ENCODE data around the gene KRTAP5-7. TPM values are rescaled to one million over a fixed set of nuclear protein-coding genes. Genes with fewer than 3 reads are reported as not detected.

The KRTAP5-7 gene
- total RNA-seq, 4 donors from 2014 or later = 0.38 TPM; not detected in 3

DNA sequence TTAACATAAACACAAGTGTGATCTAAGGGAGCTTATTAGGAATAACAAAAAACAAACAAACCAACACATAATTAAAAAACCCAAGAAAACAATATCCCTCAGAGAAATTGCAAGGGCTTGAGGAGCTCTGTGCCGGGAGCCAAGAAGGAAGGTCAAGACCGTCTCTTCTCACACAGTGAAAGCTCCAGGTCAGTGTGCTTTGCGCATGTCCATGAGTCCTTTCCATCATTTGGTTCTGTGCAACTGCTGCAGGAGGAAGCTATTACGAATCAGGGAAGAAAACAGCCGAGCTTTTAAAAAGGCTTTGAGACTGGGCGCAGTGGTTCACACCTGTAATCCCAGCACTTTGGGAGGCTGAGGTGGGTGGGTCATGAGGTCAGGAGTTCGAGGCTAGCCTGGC is 15.3 kb downstream of the KRTAP5-7 start:
- 69 to 76% methylated on average over 7 of the region's 7 CpGs for WGBS, 2 donors
- TF ChIP-seq, protein P1, sequence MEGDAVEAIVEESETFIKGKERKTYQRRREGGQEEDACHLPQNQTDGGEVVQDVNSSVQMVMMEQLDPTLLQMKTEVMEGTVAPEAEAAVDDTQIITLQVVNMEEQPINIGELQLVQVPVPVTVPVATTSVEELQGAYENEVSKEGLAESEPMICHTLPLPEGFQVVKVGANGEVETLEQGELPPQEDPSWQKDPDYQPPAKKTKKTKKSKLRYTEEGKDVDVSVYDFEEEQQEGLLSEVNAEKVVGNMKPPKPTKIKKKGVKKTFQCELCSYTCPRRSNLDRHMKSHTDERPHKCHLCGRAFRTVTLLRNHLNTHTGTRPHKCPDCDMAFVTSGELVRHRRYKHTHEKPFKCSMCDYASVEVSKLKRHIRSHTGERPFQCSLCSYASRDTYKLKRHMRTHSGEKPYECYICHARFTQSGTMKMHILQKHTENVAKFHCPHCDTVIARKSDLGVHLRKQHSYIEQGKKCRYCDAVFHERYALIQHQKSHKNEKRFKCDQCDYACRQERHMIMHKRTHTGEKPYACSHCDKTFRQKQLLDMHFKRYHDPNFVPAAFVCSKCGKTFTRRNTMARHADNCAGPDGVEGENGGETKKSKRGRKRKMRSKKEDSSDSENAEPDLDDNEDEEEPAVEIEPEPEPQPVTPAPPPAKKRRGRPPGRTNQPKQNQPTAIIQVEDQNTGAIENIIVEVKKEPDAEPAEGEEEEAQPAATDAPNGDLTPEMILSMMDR (IDR thresholded peaks at IDR 0.05) = no peak
- TF ChIP-seq POLR2A (IDR thresholded peaks at IDR 0.05) = no peak
- peaks cover 0 to 4% (median 0%) of the 10 kb centered on the region in 4 donors for H3K27me3 ChIP-seq
- H3K4me1 ChIP-seq = no peaks in the 10 kb centered on the region
- no peak for DNase-seq
- H3K4me3 ChIP-seq = no peak overlapping the region
- no peaks in the 10 kb centered on the region for H3K36me3 ChIP-seq
- intact Hi-C loops (cut with DNase I) = no loop called here
- H3K27ac ChIP-seq = no peak overlapping the region
- no peaks in the 10 kb centered on the region for H3K9me3 ChIP-seq

DNA sequence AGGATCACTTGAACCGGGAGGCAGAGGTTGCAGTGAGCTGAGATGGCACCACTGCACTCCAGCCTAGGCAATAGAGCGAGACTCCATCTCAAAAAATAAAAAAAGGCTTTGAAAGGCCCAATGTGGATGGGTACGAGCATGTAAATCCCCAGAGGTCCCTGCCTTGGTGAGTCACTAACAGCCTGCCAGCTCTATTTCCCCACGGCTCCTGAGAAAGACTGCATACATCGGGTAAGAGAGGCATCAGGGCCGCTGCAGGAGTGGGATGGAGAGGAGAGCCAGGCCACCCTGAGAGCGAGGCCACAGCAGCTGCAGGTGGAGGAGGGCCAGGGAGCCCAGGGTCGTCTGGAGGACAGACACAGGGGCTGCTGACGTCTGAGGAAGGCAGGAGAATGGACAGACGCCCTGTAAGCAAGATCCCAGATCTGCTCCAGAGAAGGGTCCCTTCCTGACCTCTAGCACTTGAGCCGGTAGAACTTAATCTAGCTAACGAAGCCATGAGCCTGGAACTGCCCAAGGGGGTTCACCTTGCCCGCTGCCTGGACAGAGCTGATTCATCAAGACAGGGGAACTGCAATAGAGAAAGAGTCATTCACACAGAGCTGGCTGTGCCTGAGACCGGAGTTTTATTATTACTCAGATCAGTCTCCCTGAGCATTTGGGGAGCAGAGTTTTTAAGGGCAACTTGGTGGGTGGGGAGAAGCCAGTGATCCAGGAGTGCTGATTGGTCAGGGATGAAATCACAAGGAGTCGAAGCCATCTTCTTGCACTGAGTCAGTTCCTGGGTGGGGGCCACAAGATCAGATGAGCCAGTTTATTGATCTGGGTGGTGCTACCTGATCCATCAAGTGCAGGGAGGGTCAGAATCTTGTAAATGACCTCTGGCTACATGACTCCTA is 16.1 kb downstream of the KRTAP5-7 start:
- 62 to 79% methylated on average over 10 to 12 of the region's 15 CpGs for WGBS, 2 donors
- H3K27me3 ChIP-seq = peaks cover 0 to 4% (median 0%) of the 10 kb centered on the region in 4 donors
- intact Hi-C loops (cut with DNase I) = no loop called here
- no peaks in the 10 kb centered on the region for H3K9me3 ChIP-seq
- no peak for DNase-seq
- H3K27ac ChIP-seq = no peak overlapping the region
- H3K4me1 ChIP-seq = no peaks in the 10 kb centered on the region
- H3K36me3 ChIP-seq = no peaks in the 10 kb centered on the region
- TF ChIP-seq POLR2A (IDR thresholded peaks at IDR 0.05) = no peak
- TF ChIP-seq, protein P1 (IDR thresholded peaks at IDR 0.05) = no peak
- no peak overlapping the region for H3K4me3 ChIP-seq

DNA sequence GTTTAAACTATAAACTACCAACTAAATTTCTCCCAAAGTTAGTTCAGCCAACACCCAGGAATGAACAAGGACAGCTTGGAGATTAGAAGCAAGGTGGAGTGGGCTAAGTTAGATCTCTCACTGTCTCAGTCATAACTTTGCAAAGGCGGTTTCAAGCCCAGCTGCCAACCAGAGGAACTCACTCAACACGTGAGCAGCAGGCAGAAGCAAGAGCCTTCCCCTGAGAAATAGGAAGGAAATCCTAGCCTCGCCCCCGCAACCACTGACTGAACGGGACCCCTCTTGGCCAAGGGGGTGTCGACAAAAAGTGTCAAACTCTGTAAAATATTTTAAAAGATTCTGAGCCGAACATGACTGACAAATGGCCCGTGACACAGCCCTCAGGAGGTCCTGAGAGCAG is 16.8 kb downstream of the KRTAP5-7 start:
- Histone ChIP-seq H3K36me3 (no peaks in the 10 kb centered on the region), H3K27ac (no peak overlapping the region), H3K4me3 (no peak overlapping the region), H3K4me1 (no peaks in the 10 kb centered on the region), H3K27me3 (peaks cover 0 to 10% (median 0%) of the 10 kb centered on the region in 4 donors), H3K9me3 (no peaks in the 10 kb centered on the region)
- TF ChIP-seq, protein P1 (IDR thresholded peaks at IDR 0.05) = no peak
- no peak for TF ChIP-seq POLR2A (IDR thresholded peaks at IDR 0.05)
- intact Hi-C loops (cut with DNase I) = no loop called here
- WGBS, 2 donors = 48 to 50% methylated on average over 8 of the region's 8 CpGs
- no peak for DNase-seq

DNA sequence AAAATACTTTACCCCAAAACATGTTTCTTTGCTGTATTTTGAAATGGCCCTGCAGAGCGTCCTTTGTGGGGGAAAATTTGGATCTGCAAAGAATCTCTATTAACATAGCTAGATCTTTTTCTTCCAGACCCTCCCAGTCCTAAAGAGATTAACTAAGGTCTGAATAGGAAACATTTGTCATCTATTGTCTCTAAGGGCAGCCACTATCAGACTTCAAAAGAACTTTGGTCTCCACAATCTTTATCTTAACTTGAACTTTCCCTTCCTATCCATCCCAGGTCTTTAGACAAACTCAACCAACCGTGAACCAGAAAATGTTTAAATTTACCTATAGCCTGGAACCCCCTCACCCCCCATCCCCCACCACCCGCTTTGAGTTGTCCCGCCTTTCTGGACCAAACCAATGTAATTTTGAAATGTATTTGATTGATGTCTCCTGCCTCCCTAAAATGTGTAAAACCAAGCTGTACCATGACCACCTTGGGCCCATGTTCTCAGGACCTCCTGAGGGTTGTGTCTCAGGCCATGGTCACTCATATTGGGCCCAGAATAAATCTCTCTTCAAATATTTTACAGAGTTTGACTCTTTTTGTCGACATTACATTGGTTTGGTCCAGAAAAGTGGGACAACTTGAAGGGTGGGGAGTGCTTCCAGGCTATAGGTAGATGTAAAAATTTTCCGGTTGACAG is 17.6 kb downstream of the KRTAP5-7 start:
- WGBS, 2 donors = 58 to 65% methylated on average over 5 to 6 of the region's 6 CpGs
- DNase-seq = no peak
- Histone ChIP-seq H3K36me3 (no peaks in the 10 kb centered on the region), H3K9me3 (no peaks in the 10 kb centered on the region), H3K27me3 (peaks cover 0 to 15% (median 0%) of the 10 kb centered on the region in 4 donors), H3K4me3 (no peak overlapping the region), H3K27ac (no peak overlapping the region), H3K4me1 (no peaks in the 10 kb centered on the region)
- TF ChIP-seq POLR2A (IDR thresholded peaks at IDR 0.05) = no peak
- TF ChIP-seq, protein P1 (IDR thresholded peaks at IDR 0.05) = no peak
- intact Hi-C loops (cut with DNase I) = loop anchor here (5.0 kb wide), 1 partner anchor 62 kb away; no protein-coding TSS in a partner anchor

Measured in esophagus squamous epithelium (tissue), 5 donors.